ENCODE data around the gene ERN1. TPM values are rescaled to one million over a fixed set of nuclear protein-coding genes. Genes with fewer than 3 reads are reported as not detected.

ERN1 gene
- total and polyA plus RNA-seq, 2 of the 8 experiments (the other 6 are each of a cell fraction or from before 2014, with no cell fraction given) = 1.8 to 3.9 TPM

- H3K79me2 ChIP-seq (ENCODE audit: control insufficient read depth in 1 of 2, insufficient read depth in 2 of 2, low read length in 2 of 2) = no peaks in the 10 kb centered on the region
- no peak overlapping the region for H3K23ac ChIP-seq (ENCODE audit: insufficient read length)
- ChIA-PET CTCF (ENCODE audit: partially characterized antibody) (interaction anchor here (0.7 to 1.8 kb wide), 5 partner anchors 10 to 193 kb away, joined by 3 to 4 read pairs (median 3); no protein-coding TSS in a partner anchor), POLR2A (ENCODE audit: partially characterized antibody) (interaction anchor here (2.1 kb wide), 1 partner anchor 18 kb away, joined by 8 read pairs; the partner anchor contains the start of gene ERN1)
- no peak overlapping the region for H2AFZ ChIP-seq (ENCODE audit: low read length)
- no peak overlapping the region for H2AK5ac ChIP-seq (ENCODE audit: low read depth, low read length)
- H2BK15ac ChIP-seq (ENCODE audit: low read length) = no peak overlapping the region
- no peak overlapping the region for H2BK20ac ChIP-seq (ENCODE audit: low read length)
- no peak overlapping the region for H3K14ac ChIP-seq (ENCODE audit: insufficient read length)
- DNase-seq (ENCODE audit: low read depth in 1 of 2, low spot score in 2 of 2) = no peak
- no peak overlapping the region for H3K4me3 ChIP-seq (ENCODE audit: extremely low read depth in 1 of 4, insufficient read depth in 2 of 4, low read depth in 3 of 4, low read length in 4 of 4)
- no peaks in the 10 kb centered on the region for H3K79me1 ChIP-seq (ENCODE audit: low read depth, low read length)
- H2BK12ac ChIP-seq (ENCODE audit: low read depth, low read length) = no peak overlapping the region
- no peak overlapping the region for H3K9ac ChIP-seq (replicated peaks in 1 of 4; ENCODE audit: extremely low read depth in 1 of 4, low read depth in 3 of 4, low read length in 3 of 4)
- H4K91ac ChIP-seq (replicated peaks; ENCODE audit: insufficient read length, low read length) = no peak overlapping the region
- no peak overlapping the region for H3K56ac ChIP-seq (replicated peaks; ENCODE audit: insufficient read length, low read depth, low read length)
- no peak overlapping the region for H4K8ac ChIP-seq (ENCODE audit: extremely low read depth, insufficient read depth, low read length)
- H3K27ac ChIP-seq (ENCODE audit: low read depth, low read length) = no peak overlapping the region
- no peak overlapping the region for H2BK120ac ChIP-seq (replicated peaks; ENCODE audit: low read depth, low read length)
- no peak overlapping the region for H2BK5ac ChIP-seq (ENCODE audit: low read depth, low read length)
- no peak for FAIRE-seq
- WGBS, 2 experiments (ENCODE audit: extremely low coverage in 1 of 2, insufficient coverage in 1 of 2, insufficient read length in 1 of 2, insufficient replicate concordance in 2 of 2, low coverage in 1 of 2, low lambda C conversion rate in 2 of 2, missing lambda C conversion rate in 1 of 2) = 94% methylated on average over 12 of the region's 12 CpGs; no CpG with 5 or more reads in 1 of the 2 experiments
- TF ChIP-seq SP1 (IDR thresholded peaks at IDR 0.05; ENCODE audit: low read depth, low read length) (no peak), BRCA1 (IDR thresholded peaks at IDR 0.05; ENCODE audit: low read depth, low read length) (no peak), RFX5 (IDR thresholded peaks at IDR 0.05; ENCODE audit: borderline replicate concordance, low read depth, low read length) (no peak), JUN (IDR thresholded peaks at IDR 0.05; ENCODE audit: low read depth, low read length) (no peak), RXRA (IDR thresholded peaks at IDR 0.05; ENCODE audit: insufficient read depth, low read depth, low read length) (no peak), JUND (IDR thresholded peaks at IDR 0.05; ENCODE audit: low read length) (no peak), BCL11A (IDR thresholded peaks at IDR 0.05; ENCODE audit: low read depth in 2 of 2, low read length in 2 of 2) (no peak), TAF1 (IDR thresholded peaks at IDR 0.05; ENCODE audit: low read depth, low read length) (no peak), SIRT6 (IDR thresholded peaks at IDR 0.05; ENCODE audit: low read length) (no peak), PHF8 (conservative IDR thresholded peaks at IDR 0.05; ENCODE audit: low read depth, low read length) (no peak), RAD21 (IDR thresholded peaks at IDR 0.05 in 1 of 2, conservative IDR thresholded peaks at IDR 0.05 in 1 of 2; ENCODE audit: low read depth in 2 of 2, low read length in 2 of 2) (no peak), SAP30 (IDR thresholded peaks at IDR 0.05; ENCODE audit: insufficient read depth, insufficient replicate concordance, low read length) (no peak)
- no peaks in the 10 kb centered on the region for H3K23me2 ChIP-seq (ENCODE audit: low read depth, low read length)
- peaks cover 0 to 3% (median 0%) of the 10 kb centered on the region in 4 experiments; a peak in 1 of 7 replicates for H3K4me1 ChIP-seq (replicated peaks in 1 of 4; ENCODE audit: control insufficient read depth in 3 of 4, insufficient read depth in 4 of 4, low read length in 3 of 4)
- H4K20me1 ChIP-seq (replicated peaks in 1 of 2; ENCODE audit: control insufficient read depth in 1 of 2, insufficient read depth in 2 of 2, low read length in 2 of 2) = no peaks in the 10 kb centered on the region
- H3K18ac ChIP-seq (ENCODE audit: extremely low read depth, low read length) = no peak overlapping the region
- no peak overlapping the region for H4K5ac ChIP-seq (ENCODE audit: insufficient read length, low read depth, low read length)
- no peak overlapping the region for H3K4me2 ChIP-seq (ENCODE audit: insufficient read depth in 1 of 2, low read depth in 2 of 2, low read length in 2 of 2)
- no peaks in the 10 kb centered on the region for H3K36me3 ChIP-seq (ENCODE audit: control insufficient read depth in 2 of 4, insufficient read depth in 4 of 4, low read length in 3 of 4)
- no peaks in the 10 kb centered on the region for H3K27me3 ChIP-seq (replicated peaks in 1 of 4; ENCODE audit: control insufficient read depth in 3 of 4, extremely low read depth in 1 of 4, insufficient read depth in 3 of 4, low read length in 3 of 4)
- H3K9me3 ChIP-seq (ENCODE audit: insufficient read depth in 2 of 2, low read depth in 1 of 2, low read length in 1 of 2) = no peaks in the 10 kb centered on the region
- no peak overlapping the region for H3K4ac ChIP-seq (replicated peaks; ENCODE audit: insufficient read length, low read depth, low read length)
Observed at GRCh38 chr17:64110379-64111152, 19.4 kb downstream of the ERN1 start.
